NCI-H1436 treated with DMSO at 0.1 percent for 48 hours (cell line): ENCODE data around the gene TTC39A.

Experiments used
- DNase-seq: peaks from one replicate; lab custom pipeline; 2025; lab: John Stamatoyannopoulos, UW

The TTC39A gene

GRCh38 chr1:51314974-51315373 is 15.4 kb downstream of the TTC39A start:
- DNase-seq: no peak

- DNase-seq: no peak
Observed at GRCh38 chr1:51313961-51314777, 16.2 kb downstream of the TTC39A start.

- no peak for DNase-seq
Observed at GRCh38 chr1:51313268-51313852, 17.0 kb downstream of the TTC39A start.

GRCh38 chr1:51312718-51313117 is 17.6 kb downstream of the TTC39A start:
- DNase-seq: no peak

DNA sequence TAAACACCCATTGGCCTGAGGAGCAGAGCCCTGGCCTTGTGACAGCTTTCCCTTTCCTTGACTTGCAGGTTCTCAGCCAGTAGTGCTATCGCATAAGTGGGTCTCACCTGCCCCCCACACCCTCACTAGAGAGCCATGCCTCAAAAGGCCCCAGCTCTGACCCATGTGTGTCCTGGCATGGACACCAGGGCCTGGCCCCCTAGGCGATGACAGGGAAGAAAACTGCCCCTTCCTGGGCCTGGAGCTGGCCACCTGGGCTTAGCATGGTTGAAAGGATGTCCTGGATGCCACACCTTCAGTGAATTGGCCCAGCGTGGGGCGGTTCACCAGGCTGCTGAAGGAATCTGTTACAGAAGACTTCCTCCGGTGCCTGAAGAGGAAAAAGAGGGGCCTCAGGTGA is 18.5 kb downstream of the TTC39A start:
- DNase-seq: no peak

- DNase-seq: no peak
Observed at GRCh38 chr1:51310871-51311613, 19.3 kb downstream of the TTC39A start.

- no peak for DNase-seq
Observed at GRCh38 chr1:51309291-51309690, 21.1 kb downstream of the TTC39A start.

DNA sequence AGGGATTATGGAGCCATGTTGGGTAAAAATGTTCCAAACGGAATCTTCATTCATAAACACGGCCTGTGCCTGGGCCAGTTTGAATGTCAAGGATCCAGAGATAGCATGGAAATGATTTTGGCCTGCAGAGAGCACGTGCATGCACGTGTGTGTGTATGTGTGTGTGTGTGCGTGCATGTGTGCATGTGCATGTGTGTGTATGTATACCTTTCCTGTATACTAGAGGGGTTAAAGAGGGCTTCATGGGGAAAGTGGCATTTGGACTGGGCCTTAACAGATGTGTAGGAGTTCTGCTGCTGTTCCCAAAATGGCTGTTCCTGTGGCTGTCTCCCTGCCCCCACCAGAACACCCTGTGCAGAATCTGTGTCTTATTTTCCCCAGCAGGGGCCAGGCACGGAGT is 21.7 kb downstream of the TTC39A start:
- DNase-seq: no peak

- no peak for DNase-seq
Observed at GRCh38 chr1:51306950-51307349, 23.4 kb downstream of the TTC39A start.

DNA sequence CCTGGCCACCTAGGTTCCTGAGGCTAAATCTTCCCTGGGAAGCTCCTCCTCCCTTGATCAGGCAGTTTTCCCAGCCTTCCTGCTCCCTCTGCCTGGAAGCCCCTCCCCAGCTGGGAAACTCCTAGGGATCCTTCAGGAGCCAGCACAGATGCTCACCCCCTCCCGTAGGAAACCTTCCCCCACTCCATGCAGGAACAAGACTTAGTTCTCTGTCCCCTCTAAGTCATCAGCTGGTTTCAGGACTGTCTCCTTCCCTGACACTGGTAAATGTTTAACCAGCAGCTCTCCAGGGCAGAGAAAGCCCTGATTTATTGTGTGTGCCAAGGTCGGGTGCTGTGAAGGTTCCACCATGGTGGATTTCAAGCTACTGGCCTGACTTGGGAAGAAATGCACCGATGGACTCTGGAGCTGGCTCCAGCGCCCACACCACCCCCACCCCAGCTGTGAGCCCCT is 25.0 kb downstream of the TTC39A start:
- DNase-seq: no peak

GRCh38 chr1:51304360-51304759 is 26.0 kb downstream of the TTC39A start:
- no peak for DNase-seq

- DNase-seq: no peak
Observed at GRCh38 chr1:51303751-51304251, 26.6 kb downstream of the TTC39A start.

GRCh38 chr1:51303315-51303714 is 27.0 kb downstream of the TTC39A start:
- no peak for DNase-seq

DNA sequence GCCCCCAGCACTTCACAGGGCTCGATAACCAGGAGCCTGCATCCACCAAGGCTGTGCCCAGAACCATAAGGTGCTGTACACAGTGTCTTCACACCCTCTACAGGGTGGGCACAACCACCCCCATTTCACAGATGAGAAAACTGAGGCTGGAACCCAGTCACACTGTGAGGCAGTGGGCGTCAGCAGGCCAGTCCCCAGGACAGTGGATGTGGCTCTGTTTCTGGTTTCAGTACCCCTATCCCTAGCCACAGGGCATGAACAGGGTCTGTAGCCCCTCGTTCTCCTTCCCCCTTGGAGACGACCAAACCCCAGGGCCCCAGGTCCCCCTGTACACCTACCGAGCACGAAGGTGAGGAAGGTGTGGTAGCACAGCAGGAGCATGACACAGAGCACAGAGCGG is 27.6 kb downstream of the TTC39A start:
- no peak for DNase-seq

DNA sequence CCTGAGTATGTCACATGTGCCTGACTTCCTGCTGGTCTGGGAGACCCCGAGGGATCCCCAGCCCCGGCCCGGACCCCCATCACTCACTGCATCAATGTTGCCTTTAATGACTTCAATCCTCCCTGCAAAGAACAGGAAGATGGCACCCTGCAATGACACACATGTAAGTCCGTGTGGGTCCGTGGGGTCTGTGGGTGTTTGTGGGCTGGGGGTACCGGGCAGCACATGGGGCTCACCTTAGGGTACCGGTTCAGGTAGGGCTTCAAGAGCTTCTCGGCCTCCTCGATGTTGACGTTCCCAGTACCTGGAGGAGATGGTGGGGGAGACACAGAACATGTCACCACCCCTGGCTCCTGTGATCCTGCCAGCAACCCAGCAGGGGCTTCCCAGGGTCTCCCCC is 28.1 kb downstream of the TTC39A start:
- DNase-seq: no peak

GRCh38 chr1:51301844-51302162 is 28.6 kb downstream of the TTC39A start:
- no peak for DNase-seq

DNA sequence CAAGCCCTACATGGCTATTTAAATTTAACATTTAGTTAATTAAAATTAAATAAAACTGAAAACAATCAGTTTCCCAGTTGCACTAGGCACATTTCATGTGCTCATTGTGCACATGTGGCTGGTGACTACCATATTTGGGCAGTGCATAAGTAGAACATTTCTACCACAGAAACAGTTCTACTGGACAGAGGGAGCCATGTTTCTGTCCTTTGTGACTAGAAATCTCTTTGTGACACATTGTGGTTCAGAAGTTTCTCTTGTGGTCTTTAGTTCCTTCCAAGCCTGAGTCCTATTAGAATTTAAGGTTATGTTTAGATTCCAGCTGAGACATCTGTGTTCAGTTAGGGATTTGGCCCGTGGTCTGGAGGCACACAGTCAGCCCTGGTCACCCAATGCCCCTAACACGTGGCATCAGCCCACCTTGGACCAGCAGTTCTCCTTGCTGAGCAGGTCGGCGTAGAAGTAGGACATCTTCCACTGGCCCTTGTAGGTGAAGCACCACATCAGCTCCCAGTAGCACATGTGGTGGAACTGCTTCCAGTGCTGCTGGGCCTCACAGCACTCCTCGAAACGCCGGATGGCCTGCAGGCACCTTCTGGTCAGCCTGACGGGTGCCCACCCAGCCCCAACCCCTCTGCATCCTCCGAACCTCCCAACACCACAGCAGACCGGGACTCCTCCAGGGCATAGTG is 29.1 kb downstream of the TTC39A start:
- DNase-seq: no peak

GRCh38 chr1:51299981-51300670 is 30.2 kb downstream of the TTC39A start:
- no peak for DNase-seq

GRCh38 chr1:51299185-51299885 is 31.0 kb downstream of the TTC39A start:
- DNase-seq: no peak

DNA sequence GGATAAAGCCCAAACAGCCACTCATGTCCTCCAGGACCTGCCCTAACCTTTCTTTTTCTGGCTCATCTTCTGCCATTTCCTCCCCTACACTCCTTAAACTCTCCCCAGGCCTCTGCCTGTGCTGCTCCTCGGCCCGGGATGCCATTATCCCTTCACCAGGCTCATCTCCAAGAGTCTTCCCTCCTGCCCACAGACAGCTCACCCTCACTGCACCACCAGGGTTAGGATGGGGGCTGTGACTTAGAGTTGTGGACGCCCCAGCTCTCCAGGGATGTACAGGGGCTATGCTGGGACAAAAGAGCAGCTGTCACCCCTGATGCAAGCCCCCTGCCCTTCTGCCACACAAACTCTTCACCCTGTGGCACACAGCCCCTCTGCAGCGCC is 32.0 kb downstream of the TTC39A start:
- no peak for DNase-seq
